ENCODE results near the gene ICAM1.

The ICAM1 gene

DNA sequence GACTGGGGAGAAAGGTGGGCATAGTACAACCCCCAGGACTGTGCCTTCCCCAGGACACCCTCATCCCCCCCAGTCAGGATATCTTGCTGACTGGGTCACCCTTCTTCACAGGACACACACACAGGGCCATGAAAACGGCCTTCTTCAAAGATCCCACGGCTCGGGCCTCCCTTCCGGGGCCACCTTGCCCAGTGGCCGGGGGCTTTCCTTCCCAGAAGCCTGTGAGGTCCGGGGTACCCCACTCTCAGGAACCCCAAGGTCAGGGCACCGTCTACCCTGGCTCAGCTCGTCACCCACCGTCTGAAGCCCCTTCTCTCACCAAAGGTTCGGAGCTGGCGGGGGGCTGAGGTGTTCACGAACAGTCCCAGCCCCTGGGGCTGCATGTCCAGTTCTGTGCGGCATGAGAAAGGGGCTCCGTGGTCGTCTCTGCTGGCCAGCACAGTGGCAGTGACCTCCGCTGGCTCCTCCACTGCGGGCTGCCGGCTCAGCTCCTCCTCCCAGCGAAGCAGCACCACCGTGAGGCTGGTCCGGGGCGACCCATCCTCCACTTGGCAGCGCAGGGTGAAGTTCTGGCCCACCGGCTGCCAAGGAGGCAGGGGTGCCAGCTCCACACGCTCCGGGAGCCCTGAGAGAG, 64.5 kb downstream of the ICAM1 start:
- H3K4me3 ChIP-seq (ENCODE audit: insufficient read depth, low read depth, low read length, poor library complexity, severe bottlenecking) = no peak overlapping the region
- peaks cover 22% of the 10 kb centered on the region for H3K36me3 ChIP-seq (ENCODE audit: control insufficient read depth, insufficient read depth, low read length)
- H3K4me1 ChIP-seq (ENCODE audit: control insufficient read depth, insufficient read depth, low read length, poor library complexity, severe bottlenecking) = peaks cover 39% of the 10 kb centered on the region
- H3K27ac ChIP-seq (ENCODE audit: insufficient read depth, low read length, poor library complexity, severe bottlenecking) = no peak overlapping the region
- no peak for DNase-seq
- H3K27me3 ChIP-seq (replicated peaks; ENCODE audit: control insufficient read depth, insufficient read depth, low read length, poor library complexity, severe bottlenecking) = no peaks in the 10 kb centered on the region
- no peaks in the 10 kb centered on the region for H3K9me3 ChIP-seq (ENCODE audit: control insufficient read depth, low read length)

Data from effector memory CD4-positive, alpha-beta T cell (primary cell).